ENCODE data around the gene DPF3.

- no peak for TF ChIP-seq HDGF (IDR thresholded peaks at IDR 0.05; ENCODE audit: borderline replicate concordance)
- no peak for TF ChIP-seq SUZ12 (IDR thresholded peaks at IDR 0.05)
- TF ChIP-seq FOXA1 (IDR thresholded peaks at IDR 0.05): no peak
- TF ChIP-seq TARDBP (IDR thresholded peaks at IDR 0.05): no peak
- no peak for TF ChIP-seq SP1 (IDR thresholded peaks at IDR 0.05)
- no peak for TF ChIP-seq FOXK2 (IDR thresholded peaks at IDR 0.05)
- TF ChIP-seq ZNF384 (IDR thresholded peaks at IDR 0.05): no peak
- TF ChIP-seq FOXM1 (IDR thresholded peaks at IDR 0.05; ENCODE audit: borderline replicate concordance): no peak
- TF ChIP-seq BHLHE40 (IDR thresholded peaks at IDR 0.05; ENCODE audit: borderline replicate concordance): no peak
- TF ChIP-seq ARNT (IDR thresholded peaks at IDR 0.05): no peak
These were observed 42.3 kb downstream of the DPF3 start for GRCh38 chr14:72851635-72852034.

Measured in HEK293T (cell line).